Right cardiac atrium (tissue), 5 donors: ENCODE results near the gene PEA15. TPM values are rescaled to one million over a fixed set of nuclear protein-coding genes. Genes with fewer than 3 reads are reported as not detected.

ENCODE experiments used
- ATAC-seq, 2 donors: fragments of 200-7000 bp; cut with Tn5 transposase; one replicate each; pipeline versions ENCODE4 v1.8.0 to v1.9.1; 2020; ENCODE audit warnings: moderate library complexity in 2 of 2, mild to moderate bottlenecking in 1 of 2
- DNase-seq, 3 donors: peaks; one replicate each; pipeline ENCODE4 v3.0.0-alpha.2; 2020
- H3K27ac ChIP-seq: one replicate; pipeline ENCODE4 v1.5.1; 2013; ENCODE audit warnings: mild to moderate bottlenecking, low read length, control low read depth, moderate library complexity
- H3K27me3 ChIP-seq: one replicate; pipeline ENCODE4 v1.6.1; 2013; ENCODE audit not compliant: control insufficient read depth, insufficient read depth
- H3K4me1 ChIP-seq: one replicate; pipeline ENCODE4 v1.6.1; 2013; ENCODE audit warnings: low read length; ENCODE audit not compliant: control insufficient read depth, insufficient read depth
- H3K4me3 ChIP-seq: one replicate; pipeline ENCODE4 v1.5.1; 2013; ENCODE audit warnings: low read length, control low read depth
- H3K9me3 ChIP-seq: one replicate; pipeline ENCODE4 v1.6.1; 2013; ENCODE audit warnings: low read length; ENCODE audit not compliant: control insufficient read depth
- WGBS: extraction: QIAGEN DNeasy Blood & Tissue Kit; methylation state at CpG from one replicate; pipeline ENCODE4 v1.1.7; 2013; 5-methylcytosine and 5-hydroxymethylcytosine counted together
- intact Hi-C, 4 donors: fragments of 100-400 bp; cut with DNase I; formaldehyde crosslinking; loops; one replicate each; pipeline versions ENCODE4 v1.11.0 to v1.14.0; 2022 to 2023
- polyA plus RNA-seq: library from polyadenylated mRNA; stranded (reverse); fragments of 200-250 nt; gene quantifications from one replicate; pipeline ENCODE4 v1.2.3, GENCODE V29; 2013
- total RNA-seq, 4 donors: library from RNA; stranded (reverse); fragmentation: NEBNext Ultra II Directional; extraction: Animal tissue kit (Norgen Biotek cat#: 25700); gene quantifications; one replicate each; pipeline ENCODE4 v1.2.1, GENCODE V29; 2021
- donor health status: healthy with polysubstance abuse.
- donor health status: DM: no; HTN: yes; CAD: no.
- donor health status: DM: no; HTN: no; CAD: no.
- donor health status: DM: no; HTN: yes; CAD: no; lungs with severe emphysema.
- donor health status: DM: yes; HTN: yes; CAD: no.

PEA15 gene
- total and polyA plus RNA-seq, 5 donors = 169 to 223 (median 213) TPM

GRCh38 chr1:160179336-160179735 lies 25.8 kb upstream of the PEA15 start:
- 78% methylated on average over 4 of the region's 4 CpGs for WGBS
- DNase-seq = no peak
- H3K27ac ChIP-seq = no peak overlapping the region
- H3K27me3 ChIP-seq = no peaks in the 10 kb centered on the region
- ATAC-seq = no peak
- no peak overlapping the region for H3K4me3 ChIP-seq
- H3K9me3 ChIP-seq = no peaks in the 10 kb centered on the region
- peaks cover 4% of the 10 kb centered on the region for H3K4me1 ChIP-seq
- intact Hi-C loops = no loop called here

DNA sequence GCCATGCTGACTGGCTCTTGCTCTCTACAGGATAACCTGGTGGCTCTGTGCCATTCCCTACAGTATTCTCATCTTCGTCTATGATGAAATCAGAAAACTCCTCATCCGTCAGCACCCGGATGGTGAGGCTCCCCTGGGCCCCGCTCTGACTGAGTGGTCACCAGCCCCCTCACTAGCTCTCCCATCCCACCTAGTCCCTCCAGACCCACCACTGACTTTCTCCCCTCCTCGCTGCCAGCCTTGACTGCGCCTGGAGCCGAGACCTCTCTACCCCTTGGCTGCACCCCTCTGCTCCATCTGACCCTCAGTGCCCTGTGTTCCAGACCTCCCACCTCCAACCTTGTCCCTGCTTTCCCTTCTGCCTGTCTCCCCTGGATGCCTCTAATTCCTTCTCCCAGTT lies 18.9 kb upstream of the PEA15 start:
- intact Hi-C loops = no loop called here
- H3K27ac ChIP-seq = no peak overlapping the region
- 86% methylated on average over 7 of the region's 7 CpGs for WGBS
- H3K9me3 ChIP-seq = no peaks in the 10 kb centered on the region
- no peak for DNase-seq
- ATAC-seq = no peak
- peaks cover 10% of the 10 kb centered on the region for H3K4me1 ChIP-seq
- H3K4me3 ChIP-seq = no peak overlapping the region
- H3K27me3 ChIP-seq = no peaks in the 10 kb centered on the region

DNA sequence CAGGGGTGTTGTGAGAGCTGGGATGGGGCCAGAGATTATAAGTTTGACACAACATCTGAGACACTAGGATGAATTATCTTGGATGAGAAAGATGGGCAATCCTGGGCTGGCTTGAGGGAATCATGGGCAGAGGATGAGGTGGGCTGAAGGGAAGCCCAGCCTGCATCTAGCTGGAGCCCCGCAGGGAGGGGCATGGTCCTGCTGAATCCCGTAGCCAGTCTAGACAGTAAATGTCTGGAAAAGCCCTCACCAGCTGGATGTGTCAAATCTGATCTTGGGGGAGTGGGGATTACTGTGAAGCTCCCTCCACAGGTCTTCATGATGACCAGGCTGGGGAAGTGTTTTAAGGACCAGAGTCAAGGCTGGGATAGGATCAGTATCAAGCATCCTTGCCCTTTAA lies 18.5 kb upstream of the PEA15 start:
- intact Hi-C loops = no loop called here
- WGBS = 58% methylated on average over 2 of the region's 2 CpGs
- H3K27me3 ChIP-seq = no peaks in the 10 kb centered on the region
- H3K4me3 ChIP-seq = no peak overlapping the region
- H3K9me3 ChIP-seq = no peaks in the 10 kb centered on the region
- ATAC-seq (no peak), DNase-seq (no peak)
- H3K4me1 ChIP-seq = peaks cover 10% of the 10 kb centered on the region
- no peak overlapping the region for H3K27ac ChIP-seq

GRCh38 chr1:160187407-160187806 lies 17.8 kb upstream of the PEA15 start:
- Histone ChIP-seq H3K27me3 (no peaks in the 10 kb centered on the region), H3K27ac (no peak overlapping the region), H3K9me3 (no peaks in the 10 kb centered on the region), H3K4me3 (no peak overlapping the region), H3K4me1 (peaks cover 7% of the 10 kb centered on the region)
- intact Hi-C loops = no loop called here
- 83% methylated on average over 7 of the region's 7 CpGs for WGBS
- DNase-seq = no peak
- ATAC-seq = no peak

DNA sequence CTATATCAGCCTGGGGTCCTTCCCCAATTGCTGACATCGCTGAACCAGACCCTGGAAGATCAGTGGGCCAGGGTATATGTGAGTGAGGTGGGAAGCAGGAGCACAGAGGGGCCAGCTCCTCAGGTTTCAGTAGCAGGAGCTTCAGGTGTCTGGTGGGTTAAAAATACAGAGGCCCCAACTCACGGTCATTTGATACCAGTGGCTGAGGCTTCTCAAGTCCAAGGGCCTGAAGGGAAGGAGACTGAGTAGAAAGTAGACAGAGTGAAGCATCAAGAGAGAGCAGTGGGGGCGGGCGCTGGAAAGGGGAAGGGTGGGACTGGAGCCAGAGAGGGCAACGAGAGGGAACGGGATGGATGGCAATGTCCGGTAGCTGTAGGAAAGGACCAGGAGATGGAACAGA lies 16.8 kb upstream of the PEA15 start:
- Histone ChIP-seq H3K9me3 (no peaks in the 10 kb centered on the region), H3K4me3 (no peak overlapping the region), H3K4me1 (peaks cover 8% of the 10 kb centered on the region), H3K27me3 (no peaks in the 10 kb centered on the region), H3K27ac (no peak overlapping the region)
- no peak for DNase-seq
- WGBS = 83% methylated on average over 7 of the region's 7 CpGs
- ATAC-seq = no peak
- intact Hi-C loops = no loop called here

DNA sequence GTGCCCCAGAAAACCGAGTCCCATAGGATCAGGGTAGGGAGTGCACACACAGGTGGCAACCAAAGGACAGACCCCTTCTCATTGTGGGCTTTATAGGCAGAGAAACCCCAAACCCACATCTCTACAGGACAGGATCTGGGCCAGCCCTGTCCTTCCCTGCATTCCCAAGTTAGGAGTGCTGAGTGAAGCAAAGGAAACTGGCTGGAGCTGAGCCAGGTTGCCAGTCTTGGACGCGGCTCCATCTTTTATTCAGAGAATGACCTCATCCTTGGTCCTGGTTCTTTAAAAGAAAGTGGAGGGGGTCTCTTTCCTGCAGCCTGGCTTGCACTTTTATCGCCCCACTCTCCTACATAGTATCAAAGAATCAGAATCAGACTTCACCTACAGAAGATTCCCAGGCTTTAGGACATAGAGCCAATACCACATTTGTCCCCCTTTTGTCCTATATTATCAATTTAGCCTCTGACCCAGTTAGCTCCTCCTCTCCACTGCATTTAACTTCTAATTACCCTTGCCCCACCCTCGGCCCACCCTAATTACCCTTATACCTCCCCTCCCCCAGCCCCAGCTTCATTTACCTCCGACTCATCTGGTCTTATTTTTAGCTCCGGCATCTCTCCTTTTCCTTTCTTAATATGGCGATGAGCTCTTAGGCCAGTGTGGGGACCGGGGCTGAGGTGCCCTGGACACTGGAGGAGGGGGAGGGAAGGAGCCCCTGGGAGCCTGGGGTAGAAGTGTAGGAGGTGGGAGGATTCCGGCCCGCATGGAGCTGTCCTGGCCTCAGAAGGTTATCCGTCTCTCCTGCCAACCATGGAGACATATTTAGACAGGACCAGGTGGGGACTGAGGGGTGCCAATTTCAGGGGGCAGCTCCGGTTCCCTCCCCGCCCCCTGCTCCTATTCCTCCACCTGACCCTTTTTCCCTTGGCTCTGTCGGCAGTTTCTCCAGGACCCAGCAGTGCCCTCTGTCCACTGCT lies 15.2 kb upstream of the PEA15 start, which contains the start of gene CASQ1:
CASQ1 (plus strand) TSS at position 927 of the 977 bp plus-strand sequence. CDS start 177 bp downstream, outside the sequence.
- Histone ChIP-seq H3K4me3 (no peak within 1 kb of the TSS), H3K27ac (peak within 1 kb of the TSS; percentile 25), H3K9me3 (no peaks in the 10 kb centered on the region), H3K4me1 (peaks cover 9% of the 10 kb centered on the region), H3K27me3 (no peaks in the 10 kb centered on the region)
- intact Hi-C loops = loop anchor here in 2 of 4 donors (5.0 to 10.0 kb wide), 5 partner anchors 57 to 105 kb away; no protein-coding TSS in a partner anchor
- 40% methylated on average over 15 of the region's 15 CpGs for WGBS
- DNase-seq (peak; percentile 76 to 90 (median 81)), ATAC-seq (peak; percentile 54 to 57)

DNA sequence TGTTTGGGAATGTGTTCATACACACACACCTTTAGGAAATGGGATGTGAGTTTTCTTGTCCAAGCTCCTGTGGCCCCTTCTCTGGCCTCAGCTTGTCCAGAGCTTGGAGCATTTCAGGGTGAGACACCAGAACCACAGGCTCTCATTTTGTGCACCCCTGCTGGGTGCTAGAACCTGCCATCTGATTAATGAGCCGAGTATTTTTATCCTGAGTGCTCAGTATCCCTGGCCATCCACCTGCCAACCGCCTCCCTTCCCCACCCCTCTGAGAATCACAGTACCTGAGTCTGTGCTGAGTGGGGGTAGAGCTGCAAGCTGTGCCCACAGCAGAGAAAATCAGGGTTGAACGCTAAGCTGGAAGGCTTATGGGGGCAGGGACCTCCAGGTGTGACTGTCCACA lies 13.4 kb upstream of the PEA15 start:
- DNase-seq = no peak
- WGBS = 79% methylated on average over 3 of the region's 3 CpGs
- Histone ChIP-seq H3K9me3 (no peaks in the 10 kb centered on the region), H3K4me3 (no peak overlapping the region), H3K27me3 (no peaks in the 10 kb centered on the region), H3K4me1 (peaks cover 9% of the 10 kb centered on the region), H3K27ac (no peak overlapping the region)
- no peak for ATAC-seq
- intact Hi-C loops = loop anchor here in 2 of 4 donors (2.0 to 10.0 kb wide), 6 partner anchors 27 to 103 kb away; no protein-coding TSS in a partner anchor

GRCh38 chr1:160192234-160192633 lies 12.9 kb upstream of the PEA15 start:
- Histone ChIP-seq H3K9me3 (no peaks in the 10 kb centered on the region), H3K4me1 (peaks cover 9% of the 10 kb centered on the region), H3K27me3 (no peaks in the 10 kb centered on the region), H3K27ac (no peak overlapping the region), H3K4me3 (no peak overlapping the region)
- intact Hi-C loops = loop anchor here in 2 of 4 donors (2.0 to 10.0 kb wide), 6 partner anchors 27 to 103 kb away; no protein-coding TSS in a partner anchor
- DNase-seq (no peak), ATAC-seq (no peak)

DNA sequence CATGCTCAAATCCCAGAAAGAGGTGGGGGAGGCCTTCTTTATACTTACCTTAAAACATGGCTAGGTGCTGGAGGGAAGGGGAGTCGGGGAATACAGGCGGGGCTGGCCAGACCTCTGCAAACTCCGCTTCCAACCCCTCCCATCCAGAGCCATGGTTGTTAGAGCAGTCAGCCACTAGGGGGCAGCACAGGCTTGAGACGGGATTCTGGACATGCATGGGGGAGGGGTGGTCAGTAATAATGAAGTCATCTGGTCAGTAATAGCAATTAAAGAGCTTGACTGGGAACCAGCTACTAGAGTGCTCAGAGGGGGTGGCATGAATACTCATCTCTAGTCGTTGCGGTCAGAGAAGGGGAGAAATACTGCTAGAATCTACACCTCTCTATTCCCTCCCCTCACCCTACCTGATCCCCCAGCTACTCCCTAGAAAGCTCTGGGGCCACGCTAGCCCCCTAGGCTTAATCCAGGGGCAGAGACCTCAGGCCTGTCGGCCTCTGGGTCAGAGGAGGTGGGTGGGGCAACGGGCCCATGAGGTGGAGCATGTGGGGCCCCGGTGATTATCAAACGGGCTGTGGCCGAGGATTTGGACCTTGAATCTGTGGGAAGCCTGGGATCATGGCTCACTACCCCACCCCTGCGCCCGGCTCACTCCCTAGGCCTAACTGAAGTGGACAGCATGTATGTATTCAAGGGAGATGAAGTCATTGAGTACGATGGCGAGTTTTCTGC lies 11.9 kb upstream of the PEA15 start:
- WGBS = 27% methylated on average over 16 of the region's 16 CpGs
- Histone ChIP-seq H3K4me1 (peaks cover 9% of the 10 kb centered on the region), H3K27me3 (no peaks in the 10 kb centered on the region), H3K9me3 (no peaks in the 10 kb centered on the region), H3K4me3 (no peak overlapping the region), H3K27ac (peak overlapping the region; percentile 4)
- DNase-seq = peak; percentile 86 to 93 (median 92)
- ATAC-seq = peak; percentile 85 to 86
- intact Hi-C loops = loop anchor here in 2 of 4 donors (2.0 to 10.0 kb wide), 6 partner anchors 26 to 102 kb away; no protein-coding TSS in a partner anchor

- intact Hi-C loops = loop anchor here in 2 of 4 donors (2.0 to 10.0 kb wide), 6 partner anchors 25 to 101 kb away; no protein-coding TSS in a partner anchor
- no peak for DNase-seq
- Histone ChIP-seq H3K4me3 (no peak overlapping the region), H3K4me1 (peaks cover 9% of the 10 kb centered on the region), H3K9me3 (no peaks in the 10 kb centered on the region), H3K27ac (no peak overlapping the region), H3K27me3 (no peaks in the 10 kb centered on the region)
- WGBS = 89% methylated on average over 9 of the region's 9 CpGs
- ATAC-seq = no peak
Measured at GRCh38 chr1:160193832-160194736, 11.1 kb upstream of the PEA15 start.
